Measurements from ENCODE around the gene CPXM2.

The CPXM2 gene

DNA sequence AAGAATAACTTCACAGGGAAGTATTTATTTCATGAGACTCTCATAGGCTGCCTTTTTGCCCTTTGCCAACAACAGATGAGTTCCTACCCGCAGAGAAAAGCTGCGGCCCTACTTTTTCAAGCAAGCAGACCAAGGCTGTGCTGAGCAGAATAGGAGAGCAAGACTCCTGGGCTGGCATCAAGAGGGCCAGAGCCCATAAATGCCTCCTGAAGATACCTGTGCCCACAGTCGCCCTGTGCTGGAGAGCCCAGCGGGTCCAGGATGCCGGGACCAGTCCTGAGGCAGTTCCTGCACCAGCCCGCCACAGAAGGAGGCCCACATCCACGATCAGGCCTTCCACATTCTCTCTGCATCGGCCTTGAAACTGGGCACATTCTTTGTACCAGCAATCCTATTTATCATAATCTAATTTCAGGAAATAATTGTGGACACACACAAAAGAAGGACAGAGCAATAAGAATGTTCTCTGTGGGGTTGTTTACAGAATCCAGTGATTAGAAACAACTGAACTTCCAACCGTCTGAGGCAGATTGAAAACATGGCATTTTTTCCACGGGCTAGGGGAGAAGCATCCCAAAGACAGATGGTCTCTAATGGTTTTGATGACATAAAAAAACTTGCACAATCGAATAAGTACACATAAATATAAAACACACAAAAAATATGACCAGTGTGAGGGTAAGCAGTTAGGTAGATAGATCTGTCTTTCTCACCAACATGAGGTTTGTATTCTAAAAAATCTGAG is 95.6 kb downstream of the CPXM2 start:
- H3K9me3 Mint-ChIP-seq: peaks cover 3% of the 10 kb centered on the region
- no peak overlapping the region for H3K4me3 Mint-ChIP-seq
- H3K27me3 Mint-ChIP-seq (ENCODE audit: low read depth): peaks cover 17% of the 10 kb centered on the region
- H3K4me1 Mint-ChIP-seq (ENCODE audit: low read depth): no peaks in the 10 kb centered on the region
- H3K36me3 Mint-ChIP-seq (ENCODE audit: low read depth): no peaks in the 10 kb centered on the region
- H3K27ac Mint-ChIP-seq: no peak overlapping the region

DNA sequence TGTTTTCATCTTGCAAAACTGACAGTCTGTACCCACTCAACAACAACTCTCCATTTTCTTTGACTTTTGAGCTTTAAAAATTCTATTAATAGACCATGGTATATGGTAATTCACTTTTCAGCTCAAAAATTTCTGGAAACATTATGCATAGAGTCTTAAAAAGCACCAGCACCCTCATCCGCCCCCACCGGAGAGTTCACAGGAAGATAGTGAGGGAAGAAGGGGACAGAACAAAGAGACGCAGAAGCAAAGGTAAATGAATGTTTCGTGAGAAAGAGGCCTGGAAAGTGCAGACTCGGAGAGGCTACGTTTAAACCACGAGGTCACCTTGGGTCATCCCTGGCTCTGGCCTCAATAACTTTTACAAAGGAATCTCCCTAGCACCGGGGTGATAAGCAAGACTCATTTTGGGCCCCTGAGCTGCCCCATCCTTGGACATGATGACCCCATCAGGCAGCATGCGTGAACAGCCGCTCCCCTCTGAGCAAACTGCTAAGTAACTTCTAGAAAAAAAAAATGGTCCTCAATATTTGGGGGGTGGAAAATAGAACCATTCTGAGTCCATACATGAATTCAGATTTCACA is 96.3 kb downstream of the CPXM2 start:
- H3K4me3 Mint-ChIP-seq: no peak overlapping the region
- no peaks in the 10 kb centered on the region for H3K36me3 Mint-ChIP-seq (ENCODE audit: low read depth)
- peaks cover 12% of the 10 kb centered on the region for H3K27me3 Mint-ChIP-seq (ENCODE audit: low read depth)
- H3K9me3 Mint-ChIP-seq: peaks cover 10% of the 10 kb centered on the region
- H3K27ac Mint-ChIP-seq: no peak overlapping the region
- no peaks in the 10 kb centered on the region for H3K4me1 Mint-ChIP-seq (ENCODE audit: low read depth)

DNA sequence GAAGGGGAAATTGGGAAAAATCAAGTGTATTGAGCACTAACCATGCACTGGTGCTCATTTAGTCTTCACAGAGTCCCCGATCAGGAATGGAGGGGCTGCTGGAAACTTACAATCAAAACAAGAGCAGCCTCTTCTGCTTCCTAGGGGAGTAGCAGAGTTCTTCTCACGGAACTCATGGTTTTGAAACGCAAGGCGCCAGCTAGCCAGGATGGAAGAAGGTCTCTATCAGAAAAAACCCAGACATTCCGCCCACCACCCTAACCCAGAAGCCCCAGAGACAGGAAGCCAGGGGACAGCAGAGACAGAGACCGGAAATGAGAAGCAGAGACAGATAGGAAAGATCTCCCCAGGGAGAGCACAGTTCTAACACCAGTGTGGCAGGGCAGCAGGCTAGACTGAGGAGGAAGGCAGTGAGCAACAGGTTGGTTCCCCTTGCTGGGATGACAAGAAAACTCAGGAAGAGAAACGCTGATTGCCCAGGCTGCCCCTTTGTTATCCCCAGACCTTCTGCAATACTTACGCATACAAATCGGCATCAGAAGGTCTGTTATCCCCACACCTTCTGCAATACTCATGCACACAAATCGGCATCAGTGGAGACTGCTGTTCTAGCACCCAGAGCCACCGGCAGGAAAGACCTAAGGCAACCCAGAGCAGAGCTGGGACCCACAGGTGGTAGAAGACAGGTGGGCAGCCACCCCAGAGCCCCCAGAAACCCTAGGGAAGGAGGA is 99.2 kb downstream of the CPXM2 start:
- no peak overlapping the region for H3K4me3 Mint-ChIP-seq
- no peaks in the 10 kb centered on the region for H3K36me3 Mint-ChIP-seq (ENCODE audit: low read depth)
- no peak overlapping the region for H3K27ac Mint-ChIP-seq
- H3K27me3 Mint-ChIP-seq (ENCODE audit: low read depth): no peaks in the 10 kb centered on the region
- H3K9me3 Mint-ChIP-seq: peaks cover 12% of the 10 kb centered on the region
- no peaks in the 10 kb centered on the region for H3K4me1 Mint-ChIP-seq (ENCODE audit: low read depth)

DNA sequence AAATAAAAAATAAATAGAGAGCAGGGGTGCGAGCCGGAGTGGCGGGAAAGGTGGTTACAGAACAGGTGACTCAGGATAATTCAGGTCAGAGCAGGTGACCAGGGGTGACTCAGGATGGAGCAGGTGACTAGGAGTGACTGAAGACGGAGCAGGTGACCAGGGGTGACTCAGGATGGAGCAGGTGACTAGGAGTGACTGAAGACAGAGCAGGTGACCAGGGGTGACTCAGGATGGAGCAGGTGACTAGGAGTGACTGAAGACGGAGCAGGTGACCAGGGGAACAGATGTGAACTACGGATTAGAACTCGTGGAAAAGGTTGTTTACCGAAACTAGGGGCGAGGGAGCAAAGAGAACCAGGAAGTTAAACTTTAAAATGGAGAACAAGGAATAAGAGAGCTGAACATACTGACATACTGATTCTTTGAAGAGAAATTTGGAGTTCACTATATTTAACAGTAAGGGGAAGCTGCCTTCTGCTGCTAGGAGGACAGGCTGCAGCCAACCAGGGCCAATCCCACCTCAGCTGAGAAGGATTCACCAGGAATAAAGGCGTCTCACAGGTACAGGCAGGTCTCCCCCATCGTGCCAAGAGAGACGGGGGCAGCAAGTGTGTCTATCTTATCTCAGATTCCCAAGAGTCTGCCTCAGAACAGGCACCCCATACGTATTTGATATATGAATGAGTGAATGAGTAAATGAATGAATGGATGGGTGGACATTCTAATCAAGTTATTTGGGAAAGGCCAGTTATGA is 101.3 kb downstream of the CPXM2 start:
- Mint-ChIP-seq H3K9me3 (peaks cover 12% of the 10 kb centered on the region), H3K4me1 (ENCODE audit: low read depth) (no peaks in the 10 kb centered on the region), H3K36me3 (ENCODE audit: low read depth) (no peaks in the 10 kb centered on the region), H3K27me3 (ENCODE audit: low read depth) (peaks cover 1% of the 10 kb centered on the region), H3K27ac (no peak overlapping the region), H3K4me3 (no peak overlapping the region)

DNA sequence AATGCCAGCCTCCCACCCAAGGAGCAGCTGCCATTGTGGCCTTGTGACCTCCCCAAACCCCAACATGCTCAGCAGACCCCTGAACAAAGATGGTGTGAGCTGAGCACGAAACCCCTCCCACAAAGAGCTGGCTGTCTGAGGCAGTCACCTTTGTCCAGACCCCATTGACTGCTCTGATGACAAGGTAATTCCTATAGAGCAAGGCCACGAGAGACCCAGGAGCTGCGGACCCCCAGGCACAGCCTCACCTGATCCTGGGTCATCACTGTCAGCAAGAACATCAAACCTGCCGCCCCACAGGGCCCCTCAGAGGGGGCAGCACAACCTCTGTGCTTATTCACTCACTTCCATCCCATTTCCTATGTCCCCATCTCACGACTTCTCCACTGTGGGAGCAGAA is 102.6 kb downstream of the CPXM2 start:
- H3K36me3 Mint-ChIP-seq (ENCODE audit: low read depth): no peaks in the 10 kb centered on the region
- peaks cover 12% of the 10 kb centered on the region for H3K9me3 Mint-ChIP-seq
- H3K4me1 Mint-ChIP-seq (ENCODE audit: low read depth): no peaks in the 10 kb centered on the region
- H3K4me3 Mint-ChIP-seq: no peak overlapping the region
- H3K27me3 Mint-ChIP-seq (ENCODE audit: low read depth): peaks cover 4% of the 10 kb centered on the region
- H3K27ac Mint-ChIP-seq: no peak overlapping the region

DNA sequence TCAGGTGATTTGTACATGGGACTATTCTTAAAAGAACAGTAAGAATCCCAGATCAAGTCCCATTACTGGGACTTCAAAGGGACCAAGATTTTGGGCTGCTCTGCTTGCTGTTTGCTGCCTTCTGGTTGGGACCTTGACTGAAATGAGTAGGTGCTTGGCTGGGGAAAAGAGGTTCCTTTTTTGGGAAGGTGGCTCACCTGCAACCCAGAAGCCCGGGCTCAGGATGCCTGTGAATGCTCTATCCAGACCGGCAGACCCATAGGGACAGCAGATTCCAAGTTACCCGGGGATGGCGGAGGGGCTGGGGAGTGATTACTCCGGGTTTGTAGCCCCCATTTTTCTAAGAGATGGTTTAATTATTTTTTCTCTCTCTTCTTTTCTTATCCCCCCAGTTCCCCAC is 104.0 kb downstream of the CPXM2 start:
- H3K27ac Mint-ChIP-seq: no peak overlapping the region
- peaks cover 7% of the 10 kb centered on the region for H3K27me3 Mint-ChIP-seq (ENCODE audit: low read depth)
- no peaks in the 10 kb centered on the region for H3K4me1 Mint-ChIP-seq (ENCODE audit: low read depth)
- no peaks in the 10 kb centered on the region for H3K36me3 Mint-ChIP-seq (ENCODE audit: low read depth)
- no peak overlapping the region for H3K4me3 Mint-ChIP-seq
- peaks cover 12% of the 10 kb centered on the region for H3K9me3 Mint-ChIP-seq

DNA sequence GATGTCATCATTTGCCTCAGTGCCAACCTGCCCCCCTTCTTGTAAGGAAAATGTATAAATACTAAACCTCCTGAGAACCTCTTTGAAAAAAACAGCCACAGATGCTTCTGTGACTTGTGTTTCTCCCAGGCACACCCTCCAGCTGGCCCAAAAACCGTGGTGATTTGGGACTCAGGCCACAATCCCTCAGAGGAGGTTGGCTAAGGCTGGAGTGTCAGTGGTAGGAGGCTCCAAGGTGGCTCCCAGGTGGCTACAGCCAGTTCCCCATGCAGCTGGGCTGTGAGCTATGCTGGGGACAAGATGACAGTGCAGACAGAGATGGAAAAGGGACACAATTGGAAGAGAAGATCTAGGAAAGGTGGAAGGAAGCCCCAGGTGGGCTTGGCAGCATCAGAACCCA is 104.7 kb downstream of the CPXM2 start:
- H3K27ac Mint-ChIP-seq: no peak overlapping the region
- H3K9me3 Mint-ChIP-seq: peaks cover 12% of the 10 kb centered on the region
- H3K36me3 Mint-ChIP-seq (ENCODE audit: low read depth): no peaks in the 10 kb centered on the region
- no peak overlapping the region for H3K4me3 Mint-ChIP-seq
- H3K27me3 Mint-ChIP-seq (ENCODE audit: low read depth): peaks cover 10% of the 10 kb centered on the region
- H3K4me1 Mint-ChIP-seq (ENCODE audit: low read depth): no peaks in the 10 kb centered on the region

DNA sequence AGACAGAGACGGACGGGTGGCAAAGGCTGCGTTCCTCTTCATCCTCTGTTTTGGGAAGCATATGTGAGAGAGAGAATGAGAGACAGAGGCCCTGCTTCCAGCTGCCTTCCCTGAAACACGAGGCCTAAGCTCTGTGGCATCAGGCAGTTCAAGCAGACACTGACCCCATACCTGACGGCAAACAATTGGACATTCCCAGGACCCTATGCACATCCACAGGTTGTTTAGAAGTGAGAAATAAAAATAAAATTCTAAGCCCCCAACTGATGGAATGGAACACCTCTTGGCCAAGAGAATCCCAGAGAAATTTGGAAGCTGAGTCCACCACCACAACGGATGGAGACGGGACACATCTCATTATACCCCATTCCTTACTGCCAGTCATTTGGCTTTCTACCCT is 105.3 kb downstream of the CPXM2 start:
- H3K9me3 Mint-ChIP-seq: peaks cover 9% of the 10 kb centered on the region
- no peaks in the 10 kb centered on the region for H3K4me1 Mint-ChIP-seq (ENCODE audit: low read depth)
- no peak overlapping the region for H3K27ac Mint-ChIP-seq
- H3K27me3 Mint-ChIP-seq (ENCODE audit: low read depth): peaks cover 10% of the 10 kb centered on the region
- H3K36me3 Mint-ChIP-seq (ENCODE audit: low read depth): no peaks in the 10 kb centered on the region
- H3K4me3 Mint-ChIP-seq: no peak overlapping the region

DNA sequence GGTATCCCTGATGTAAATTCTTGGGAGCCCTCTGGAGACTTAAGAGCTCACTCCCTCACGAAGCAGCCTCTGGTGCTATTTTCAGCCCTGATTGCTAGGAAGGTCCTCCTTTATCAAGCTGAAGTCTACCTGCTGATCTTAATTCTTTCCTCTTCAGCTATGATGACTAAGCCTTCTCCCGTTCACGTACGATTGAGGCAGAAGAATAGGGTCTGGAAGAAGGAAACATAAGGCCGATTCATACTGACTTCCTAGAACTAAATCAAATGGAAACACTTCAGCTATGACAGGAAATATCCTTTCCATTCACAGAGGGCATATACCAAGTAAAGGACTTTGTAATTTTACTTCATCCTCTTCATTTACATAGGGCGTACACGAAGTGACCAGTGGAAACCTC is 107.0 kb downstream of the CPXM2 start:
- Mint-ChIP-seq H3K4me3 (no peak overlapping the region), H3K27ac (no peak overlapping the region), H3K27me3 (ENCODE audit: low read depth) (peaks cover 10% of the 10 kb centered on the region), H3K9me3 (no peaks in the 10 kb centered on the region), H3K4me1 (ENCODE audit: low read depth) (no peaks in the 10 kb centered on the region), H3K36me3 (ENCODE audit: low read depth) (no peaks in the 10 kb centered on the region)

DNA sequence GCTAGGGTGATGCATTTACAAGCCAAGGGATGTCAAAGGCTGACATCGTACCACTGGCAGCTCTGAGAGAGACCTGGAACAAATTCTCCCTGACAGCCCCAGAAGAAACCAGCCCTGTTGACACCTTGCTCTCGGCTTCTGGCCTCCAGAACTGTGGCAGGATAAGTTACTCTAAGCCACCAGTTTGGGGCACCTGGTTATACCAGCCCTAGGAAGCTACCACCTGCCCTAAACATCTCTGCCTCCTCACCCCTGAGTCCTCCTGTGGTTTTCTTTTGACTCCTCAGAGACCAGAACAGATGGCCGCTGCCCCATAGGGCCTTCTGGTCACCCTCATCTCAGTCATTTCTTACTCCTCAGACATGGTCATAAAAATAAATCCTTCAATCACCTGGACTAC is 107.4 kb downstream of the CPXM2 start:
- H3K36me3 Mint-ChIP-seq (ENCODE audit: low read depth): no peaks in the 10 kb centered on the region
- H3K4me1 Mint-ChIP-seq (ENCODE audit: low read depth): no peaks in the 10 kb centered on the region
- H3K4me3 Mint-ChIP-seq: no peak overlapping the region
- H3K27ac Mint-ChIP-seq: no peak overlapping the region
- H3K9me3 Mint-ChIP-seq: no peaks in the 10 kb centered on the region
- H3K27me3 Mint-ChIP-seq (ENCODE audit: low read depth): peaks cover 10% of the 10 kb centered on the region

DNA sequence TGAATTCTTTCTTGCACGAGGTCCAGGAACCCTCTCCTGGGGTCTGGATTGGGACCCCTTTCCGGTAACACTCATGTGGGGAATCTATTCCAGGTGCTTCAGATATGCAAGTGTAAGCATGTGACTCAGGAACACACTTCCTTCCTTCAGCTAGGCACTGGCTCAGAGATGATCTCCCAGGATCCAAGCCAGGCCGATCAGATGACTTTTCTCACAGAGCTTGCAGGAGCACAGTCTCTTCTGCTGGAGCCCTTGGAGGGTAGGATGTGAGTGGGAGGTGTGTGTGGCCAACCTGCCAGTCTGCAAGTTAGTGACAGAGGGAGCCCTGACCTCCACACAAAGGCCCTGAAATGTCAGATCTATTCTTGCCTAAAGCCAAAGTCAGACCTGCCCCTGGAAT is 108.3 kb downstream of the CPXM2 start:
- Mint-ChIP-seq H3K4me1 (ENCODE audit: low read depth) (no peaks in the 10 kb centered on the region), H3K27ac (no peak overlapping the region), H3K36me3 (ENCODE audit: low read depth) (no peaks in the 10 kb centered on the region), H3K4me3 (no peak overlapping the region), H3K27me3 (ENCODE audit: low read depth) (peaks cover 13% of the 10 kb centered on the region), H3K9me3 (no peaks in the 10 kb centered on the region)

DNA sequence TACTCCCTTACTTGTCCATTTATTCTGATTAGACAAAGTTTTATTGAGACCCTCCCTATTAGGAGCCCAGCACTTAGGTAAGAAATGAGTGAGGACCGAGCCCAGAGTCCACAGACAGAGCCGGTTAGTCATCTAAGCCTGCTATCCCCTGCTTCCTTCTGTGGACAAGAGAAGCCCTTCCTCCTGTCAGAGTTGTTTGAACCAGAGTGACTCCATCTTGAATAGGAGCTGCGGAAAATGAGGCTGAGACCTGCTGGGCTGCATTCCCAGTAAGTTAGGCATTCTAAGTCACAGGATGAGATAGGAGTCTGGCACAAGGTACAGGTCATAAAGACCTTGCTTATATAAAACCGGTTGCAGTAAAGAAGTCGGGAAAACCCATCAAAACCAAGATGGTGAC is 109.1 kb downstream of the CPXM2 start:
- H3K4me3 Mint-ChIP-seq: no peak overlapping the region
- peaks cover 18% of the 10 kb centered on the region for H3K27me3 Mint-ChIP-seq (ENCODE audit: low read depth)
- no peaks in the 10 kb centered on the region for H3K4me1 Mint-ChIP-seq (ENCODE audit: low read depth)
- no peak overlapping the region for H3K27ac Mint-ChIP-seq
- H3K9me3 Mint-ChIP-seq: no peaks in the 10 kb centered on the region
- H3K36me3 Mint-ChIP-seq (ENCODE audit: low read depth): no peaks in the 10 kb centered on the region

DNA sequence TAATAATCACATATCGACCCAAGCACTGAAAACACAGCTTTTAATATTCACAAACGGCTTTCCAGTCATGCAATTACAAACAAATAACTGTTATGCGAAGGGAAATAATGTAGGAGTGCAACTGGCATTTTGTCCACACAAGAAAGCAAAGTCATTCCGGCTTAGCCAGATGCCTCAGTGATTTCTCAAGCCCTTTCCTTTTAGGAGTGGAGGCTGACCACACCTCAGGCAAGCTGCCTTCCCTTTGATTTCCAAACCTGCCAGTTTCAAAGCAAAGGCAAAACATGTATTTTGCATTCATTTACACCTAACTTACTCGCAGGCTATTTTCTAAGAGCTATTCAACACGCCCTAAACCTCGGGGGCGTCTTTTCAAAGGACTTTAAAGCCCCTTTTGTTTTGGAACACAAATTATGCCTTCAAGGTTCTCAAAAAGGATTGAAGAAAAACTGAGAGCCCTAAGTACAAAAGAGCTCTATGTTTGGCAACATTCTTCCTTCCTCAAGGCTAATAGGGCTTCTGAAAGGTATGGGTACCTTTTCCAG is 109.6 kb downstream of the CPXM2 start:
- Mint-ChIP-seq H3K27ac (no peak overlapping the region), H3K4me3 (no peak overlapping the region), H3K4me1 (ENCODE audit: low read depth) (no peaks in the 10 kb centered on the region), H3K9me3 (no peaks in the 10 kb centered on the region), H3K27me3 (ENCODE audit: low read depth) (peaks cover 22% of the 10 kb centered on the region), H3K36me3 (ENCODE audit: low read depth) (no peaks in the 10 kb centered on the region)

DNA sequence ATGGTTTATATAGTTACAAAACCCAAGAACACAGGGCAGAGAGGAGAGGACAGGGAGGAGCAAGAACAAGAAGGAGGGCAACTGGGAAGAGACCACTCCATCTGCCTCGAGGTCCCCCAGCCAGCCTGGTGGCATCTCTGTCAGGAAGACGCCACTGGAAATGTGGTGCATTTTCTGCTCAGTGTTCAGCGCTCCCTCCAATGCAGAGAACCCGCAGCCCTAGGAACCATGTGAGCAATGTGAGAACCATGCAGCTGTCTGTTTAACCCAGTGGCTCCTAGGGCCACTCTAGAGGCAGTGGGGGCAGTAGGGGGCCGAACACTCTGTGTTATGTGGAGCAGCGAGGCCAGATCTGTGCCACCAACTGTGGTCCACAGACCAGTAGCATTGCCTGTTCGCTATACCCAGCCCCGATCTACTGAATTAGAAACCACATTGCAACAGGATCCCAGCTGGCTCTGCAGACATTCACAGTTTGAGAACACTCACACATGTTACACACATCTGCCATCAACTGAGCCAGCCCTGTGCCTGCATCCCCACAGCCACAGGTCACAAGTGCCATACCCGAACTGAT is 110.2 kb downstream of the CPXM2 start:
- H3K36me3 Mint-ChIP-seq (ENCODE audit: low read depth): no peaks in the 10 kb centered on the region
- H3K4me3 Mint-ChIP-seq: no peak overlapping the region
- peaks cover 24% of the 10 kb centered on the region for H3K27me3 Mint-ChIP-seq (ENCODE audit: low read depth)

More for the DNA sequence above, 110.2 kb downstream of the CPXM2 start:
- Mint-ChIP-seq H3K9me3 (no peaks in the 10 kb centered on the region), H3K4me1 (ENCODE audit: low read depth) (no peaks in the 10 kb centered on the region), H3K27ac (no peak overlapping the region)
